GM18520 (cell line): ENCODE results near the gene HOXA7.
A peak's percentile ranks its signal among the peaks of the same experiment; 100 is the strongest.

ENCODE experiments used
- ATAC-seq: cut with Tn5 transposase; IDR thresholded peaks from one replicate; pipeline ENCODE4 v1.9.1; 2021; ENCODE audit not compliant: unreplicated experiment

The HOXA7 gene

DNA sequence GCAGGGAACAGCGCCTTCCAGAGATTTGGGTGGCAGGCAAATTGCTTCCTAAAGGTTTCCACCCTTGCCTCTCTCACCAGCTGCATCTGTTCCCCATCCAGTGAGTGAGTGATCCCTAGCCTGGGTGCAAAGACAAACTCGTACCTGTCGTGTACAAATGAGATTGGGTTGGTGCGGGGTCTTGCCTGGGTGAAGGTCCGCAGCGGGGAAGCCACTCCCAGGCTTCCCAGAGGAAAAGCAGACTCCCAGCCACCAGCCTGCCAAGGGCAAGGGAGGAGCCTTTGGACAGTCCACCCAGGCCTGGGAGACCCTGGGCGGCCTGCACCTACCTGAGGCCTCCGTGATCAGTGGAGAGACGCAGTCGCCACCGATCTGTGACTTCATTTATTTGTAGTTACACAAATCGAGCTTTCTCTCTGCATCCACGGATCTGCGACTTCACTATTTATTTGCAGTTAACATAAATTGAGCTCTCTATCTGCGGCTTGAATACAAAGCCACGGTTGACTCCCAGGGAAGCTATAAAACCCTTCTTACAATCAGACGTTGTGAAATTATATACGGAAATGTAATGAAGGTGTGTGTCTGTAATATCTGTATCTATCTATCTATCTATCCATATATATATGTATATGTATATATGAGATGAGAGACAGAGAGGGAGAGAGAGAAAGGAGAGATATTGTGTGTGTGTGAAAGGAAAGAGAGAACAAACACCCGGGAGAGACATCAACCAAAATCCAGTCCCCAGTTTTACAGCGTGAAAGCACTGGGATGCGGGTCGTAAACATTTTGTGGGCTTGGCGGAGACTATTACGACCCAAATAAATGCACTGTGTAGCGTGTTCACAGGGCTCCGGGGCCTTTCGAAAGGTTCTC, 3.0 kb upstream of the HOXA7 start:
- ATAC-seq, result no peak

DNA sequence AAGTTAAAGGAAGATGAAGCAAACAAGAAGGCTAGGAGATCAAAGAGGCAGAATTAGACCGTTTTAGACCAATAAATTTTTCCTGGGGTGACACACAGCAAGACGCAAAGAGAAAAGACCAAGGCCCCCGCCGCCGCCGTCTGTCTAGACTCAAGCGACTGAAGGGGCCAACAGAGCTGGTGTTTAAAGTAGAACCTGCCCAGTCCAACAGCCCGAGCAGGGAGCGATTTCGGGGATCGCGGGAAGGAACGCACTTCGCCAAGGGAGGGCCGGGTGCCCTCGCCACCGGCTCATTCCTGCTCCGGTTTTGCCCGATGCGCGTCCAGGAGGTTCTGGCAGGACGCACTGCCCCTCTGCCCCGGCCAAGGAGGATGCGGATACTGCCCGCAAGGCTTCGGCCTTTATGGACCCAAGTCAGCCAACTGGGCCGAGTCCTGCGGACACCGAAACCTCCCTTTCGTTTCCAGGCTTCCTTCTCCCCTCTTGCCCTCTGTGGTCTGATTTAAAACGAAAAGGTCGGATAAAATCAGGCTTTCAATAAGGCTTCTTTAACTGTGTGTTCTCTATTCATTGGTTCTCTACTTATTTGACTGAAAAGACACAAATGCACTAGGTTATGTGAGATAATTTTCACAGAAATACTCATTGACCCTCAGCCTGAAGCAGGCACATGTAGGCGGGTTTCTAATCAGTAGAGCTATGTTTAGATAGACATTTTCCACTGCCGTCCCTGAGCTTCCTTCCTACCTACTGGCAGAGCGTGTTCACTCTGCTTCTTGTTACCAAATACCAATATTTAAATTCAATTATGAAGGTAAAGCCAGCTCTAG, 2.2 kb upstream of the HOXA7 start:
- ATAC-seq, result no peak

DNA sequence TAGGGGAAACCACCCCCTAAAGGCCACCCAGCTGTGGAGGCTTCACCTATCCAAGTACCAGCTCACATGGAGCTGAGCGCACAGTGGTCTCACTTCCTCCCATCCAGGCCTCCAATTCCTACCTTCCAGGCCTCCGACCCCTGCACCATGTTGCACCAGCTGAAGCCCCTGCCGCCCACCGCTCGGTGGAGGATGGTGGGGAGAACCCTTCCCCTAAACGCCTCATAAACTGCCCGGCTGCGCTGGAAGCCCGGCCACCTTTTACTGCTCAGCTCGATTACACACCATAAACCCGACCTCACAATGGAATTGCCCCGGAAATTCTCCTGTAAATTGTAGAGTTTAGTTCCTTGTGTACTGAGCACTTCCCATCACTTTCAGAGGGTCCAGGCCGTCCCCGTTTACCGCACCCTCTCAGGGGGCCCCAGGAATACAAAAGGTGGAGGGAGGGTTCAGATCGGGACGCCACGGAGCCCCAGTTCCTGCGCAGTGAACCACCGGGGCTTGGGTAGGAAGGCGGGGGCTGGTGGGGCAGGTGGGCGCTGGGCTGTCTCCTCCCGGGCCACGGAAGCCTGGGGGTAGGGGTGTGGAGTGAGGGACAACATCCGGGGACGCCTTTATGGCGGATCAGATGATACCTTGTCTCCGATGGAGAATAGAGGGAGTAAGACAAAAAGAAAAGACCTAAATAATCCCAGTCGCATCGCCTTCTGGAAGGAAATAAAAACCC, 1.4 kb upstream of the HOXA7 start:
- ATAC-seq, result no peak

- ATAC-seq, result no peak
Measured at GRCh38 chr7:27156916-27157701, 634 bp upstream of the HOXA7 start.

DNA sequence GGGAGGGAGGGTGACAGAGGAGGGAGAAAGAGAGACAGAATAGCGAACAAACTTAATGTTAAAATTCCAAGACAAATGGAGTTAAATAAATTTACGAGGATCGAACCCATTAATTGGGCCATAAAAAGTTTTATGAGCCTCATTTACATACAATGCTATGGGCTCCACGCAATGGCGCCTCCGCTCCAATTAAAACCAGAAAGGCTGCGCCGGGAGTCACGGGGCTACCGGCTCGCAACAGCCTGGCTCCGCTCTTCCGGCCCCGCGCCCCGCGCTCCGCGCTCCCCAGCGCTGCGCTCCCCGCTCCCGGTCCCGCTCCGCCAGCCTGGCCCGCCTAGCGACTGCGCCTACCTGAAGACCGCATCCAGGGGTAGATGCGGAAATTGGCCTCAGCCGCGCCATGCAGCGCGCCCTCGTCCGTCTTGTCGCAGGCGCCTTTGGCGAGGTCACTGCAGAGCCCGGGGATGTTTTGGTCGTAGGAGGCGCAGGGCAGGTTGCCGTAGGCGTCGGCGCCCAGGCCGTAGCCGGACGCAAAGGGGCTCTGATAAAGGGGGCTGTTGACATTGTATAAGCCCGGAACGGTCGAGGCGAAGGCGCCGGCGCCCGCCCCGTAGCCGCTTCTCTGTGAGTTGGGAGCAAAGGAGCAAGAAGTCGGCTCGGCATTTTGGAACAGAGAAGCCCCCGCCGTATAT, 513 bp downstream of the HOXA7 start:
- ATAC-seq, result no peak

GRCh38 chr7:27154901-27155815, 1.3 kb downstream of the HOXA7 start:
- ATAC-seq, result no peak

DNA sequence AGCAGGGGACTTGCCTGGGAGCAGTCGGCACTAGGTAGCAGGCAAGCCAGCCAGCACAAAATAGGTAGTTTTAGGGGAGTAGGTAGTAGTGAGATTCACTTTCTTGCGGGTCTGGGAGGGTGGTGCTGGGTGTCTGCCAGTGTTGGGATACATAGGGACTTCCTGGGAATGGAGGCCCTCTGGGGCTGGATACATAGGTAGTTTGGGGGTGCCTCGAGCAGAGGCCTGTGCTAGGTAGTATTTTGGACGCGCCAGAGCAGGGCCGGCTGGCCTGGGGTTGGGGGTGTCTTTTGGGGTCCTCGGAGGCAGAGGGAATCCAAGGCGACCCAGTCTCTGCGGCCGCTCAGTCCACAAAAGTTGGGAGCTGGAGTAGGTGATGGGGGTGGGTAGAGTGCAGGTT, 2.1 kb downstream of the HOXA7 start:
- ATAC-seq, result no peak

DNA sequence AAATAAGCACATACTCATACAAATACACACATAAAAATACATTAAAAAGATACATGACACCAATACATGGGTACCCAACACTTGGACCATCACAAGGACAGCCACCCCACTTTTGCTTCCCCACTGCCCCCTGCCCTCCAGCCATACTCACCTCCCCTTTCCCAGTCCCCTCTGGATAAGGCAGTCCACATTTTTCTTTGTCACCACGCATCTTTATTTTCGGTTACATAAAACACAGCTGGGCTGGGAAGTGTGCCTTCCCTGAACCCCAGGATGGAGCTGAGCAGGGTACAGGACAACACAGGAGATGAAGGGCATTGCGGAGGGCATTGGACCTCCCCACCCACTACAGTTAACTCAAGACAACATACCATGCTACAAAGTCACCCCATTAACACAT, 2.9 kb downstream of the HOXA7 start:
- no peak for ATAC-seq

DNA sequence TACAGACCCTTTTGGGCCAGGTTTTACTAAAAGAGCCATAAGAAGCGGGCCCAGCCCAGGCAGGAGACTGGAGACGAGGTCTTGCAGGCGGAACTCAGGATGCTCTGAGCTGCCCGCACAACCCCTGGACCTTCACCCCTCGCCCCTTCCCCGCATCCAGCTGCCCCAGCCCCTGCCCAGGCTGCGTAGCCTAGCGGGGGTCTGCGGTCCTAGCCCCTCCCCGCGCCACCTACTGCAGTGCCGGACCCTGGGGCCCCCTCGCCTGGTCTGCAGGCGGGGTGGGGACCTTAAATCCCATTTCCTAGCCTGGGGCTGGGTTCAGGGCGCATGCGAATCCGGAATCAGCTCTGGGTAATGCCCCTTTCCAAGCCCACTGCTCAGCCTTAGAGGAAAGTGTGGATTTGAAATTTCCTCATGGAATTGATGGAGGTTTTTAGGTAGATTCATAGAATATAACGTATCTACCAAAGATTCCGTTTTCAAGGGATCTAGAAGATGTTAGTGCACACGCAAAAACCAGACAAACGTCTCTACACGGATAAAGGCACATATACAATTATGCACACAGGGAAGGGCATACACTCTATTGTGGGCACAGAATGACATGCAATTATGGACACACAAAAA, 3.5 kb downstream of the HOXA7 start:
- ATAC-seq, result no peak

- ATAC-seq, result no peak
Measured at GRCh38 chr7:27151931-27152815, 4.3 kb downstream of the HOXA7 start, which contains the start of gene HOXA3. Gene HOXA3, minus strand, starts transcription at chr7:27152583. Its CDS starts 41,943 bp downstream, at chr7:27110640.

GRCh38 chr7:27151341-27151930, 5.0 kb downstream of the HOXA7 start:
- ATAC-seq, result no peak

DNA sequence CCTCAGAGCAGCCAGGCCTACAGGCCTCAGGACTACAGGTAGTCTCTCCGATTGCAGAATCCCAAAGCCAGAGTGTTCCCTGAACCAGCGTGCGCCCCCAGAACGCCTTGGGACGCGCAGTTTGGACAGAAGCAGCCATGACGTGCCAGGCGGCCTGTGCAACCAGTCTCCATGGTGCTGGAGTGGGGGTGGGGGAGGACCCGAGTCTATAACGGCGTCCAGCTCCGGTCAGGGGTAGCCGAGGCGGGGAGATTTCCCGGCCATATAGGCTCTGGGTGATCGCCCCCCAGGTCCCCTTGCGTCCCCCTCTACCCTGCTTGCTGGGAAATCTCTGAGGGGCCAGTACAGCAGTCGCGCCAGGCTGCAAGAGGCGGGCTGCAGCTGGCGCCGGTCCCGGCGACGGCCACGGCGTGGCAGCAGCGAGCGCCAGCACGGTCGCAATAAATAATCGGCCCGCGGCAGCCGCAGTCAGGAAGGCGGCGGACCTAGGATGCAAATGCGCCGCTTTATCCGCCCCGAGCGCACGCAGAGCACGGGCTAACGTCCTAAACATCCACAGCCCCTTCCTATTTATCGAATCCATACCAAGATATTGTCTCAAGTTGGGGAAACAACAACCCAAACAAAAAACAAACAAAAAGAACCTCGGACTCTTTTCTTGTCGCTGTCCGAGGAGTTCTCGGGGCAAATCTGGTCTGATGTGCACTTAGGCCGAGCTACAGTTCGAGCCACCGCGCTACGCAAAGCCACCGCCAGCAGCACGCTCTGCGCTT, 5.7 kb downstream of the HOXA7 start:
- peak; percentile 75 for ATAC-seq

DNA sequence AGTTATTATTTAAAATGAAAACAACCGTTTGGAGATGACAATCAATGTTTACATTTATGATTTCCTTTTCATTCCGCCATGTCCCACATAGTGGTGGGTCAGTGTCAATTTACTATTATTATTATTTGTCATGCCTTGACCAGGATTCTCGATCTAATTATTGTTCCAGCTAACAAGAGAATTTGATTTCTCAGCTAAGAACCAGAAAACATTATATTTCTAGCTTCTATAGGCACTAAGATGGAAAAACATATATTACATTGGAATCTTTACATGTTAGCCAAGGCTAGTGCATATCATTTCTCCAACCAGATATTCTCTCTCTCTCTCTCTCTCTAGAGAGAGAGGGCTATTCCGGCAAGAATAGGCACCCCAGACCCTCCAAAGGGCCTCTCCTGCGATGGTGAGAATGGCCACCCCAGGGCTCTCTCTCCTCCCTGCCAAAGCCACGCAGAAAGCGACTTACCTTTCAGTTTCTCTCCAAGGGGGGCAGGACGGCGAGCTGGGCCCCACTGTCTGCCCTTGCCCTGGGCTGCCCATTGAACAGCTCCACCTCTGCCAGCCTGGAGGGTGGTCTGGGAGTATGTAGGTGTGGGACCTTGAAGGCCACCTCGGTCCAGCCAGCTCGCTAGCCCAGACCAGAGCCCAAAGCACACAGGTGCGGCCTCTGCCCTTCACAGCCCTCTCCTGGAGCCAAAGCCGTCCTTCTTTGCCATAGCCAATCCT, 6.5 kb downstream of the HOXA7 start:
- no peak for ATAC-seq

- ATAC-seq, result no peak
Measured at GRCh38 chr7:27148756-27149641, 7.5 kb downstream of the HOXA7 start.
